Measurements from ENCODE around the gene AK9. TPM values are rescaled to one million over a fixed set of nuclear protein-coding genes. Genes with fewer than 3 reads are reported as not detected.

AK9 gene
- total and polyA plus RNA-seq, 10 of the 15 experiments (the other 5 are each of a cell fraction or from before 2014, with no cell fraction given), result 2.1 to 7.4 (median 4.2) TPM

DNA sequence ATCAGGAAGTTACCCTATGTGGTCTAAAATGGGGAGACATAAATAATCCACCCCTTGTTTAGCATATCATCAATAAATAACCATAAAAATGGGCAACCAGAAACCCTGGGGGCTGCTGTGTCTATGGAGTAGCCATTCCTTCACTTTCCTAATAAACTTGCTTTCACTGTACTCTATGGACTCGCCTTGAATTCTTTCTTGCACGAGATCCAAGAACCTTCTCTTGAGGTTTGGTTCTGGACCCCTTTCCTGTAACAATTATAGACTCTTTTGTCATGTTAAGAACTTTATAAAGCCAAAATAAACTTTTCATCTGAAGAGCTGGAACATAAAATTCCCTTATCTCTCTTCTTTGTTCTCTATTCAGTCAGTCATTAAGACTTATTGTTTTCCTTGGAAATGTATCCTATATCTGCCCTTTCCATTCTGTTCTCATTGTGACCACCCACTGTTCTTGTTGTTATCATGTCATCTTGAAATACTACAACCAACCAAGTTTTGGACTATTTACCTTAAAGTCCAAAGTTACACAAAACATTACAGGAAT lies 178.7 kb downstream of the AK9 start:
- H3K36me3 ChIP-seq (ENCODE audit: control insufficient read depth in 2 of 2, insufficient read depth in 2 of 2, low read length in 1 of 2), result no peaks in the 10 kb centered on the region
- WGBS (ENCODE audit: insufficient coverage, insufficient replicate concordance, low lambda C conversion rate, missing lambda C conversion rate), result 6% methylated on average over 2 of the region's 2 CpGs
- no peak overlapping the region for H2AFZ ChIP-seq (ENCODE audit: control insufficient read depth, low read depth, low read length)
- CTCF ChIA-PET, result no interaction called here
- H3K4me3 ChIP-seq, result no peak overlapping the region
- no peak for DNase-seq (ENCODE audit: low read depth, low spot score)
- no peak for ATAC-seq
- RAD21 ChIA-PET (ENCODE audit: unreplicated experiment), result no interaction called here
- intact Hi-C loops (cut with micrococcal nuclease; ENCODE audit: unreplicated experiment) (no loop called here), in situ Hi-C loops (cut with MboI) (no loop called here)
- TF ChIP-seq, protein P1, sequence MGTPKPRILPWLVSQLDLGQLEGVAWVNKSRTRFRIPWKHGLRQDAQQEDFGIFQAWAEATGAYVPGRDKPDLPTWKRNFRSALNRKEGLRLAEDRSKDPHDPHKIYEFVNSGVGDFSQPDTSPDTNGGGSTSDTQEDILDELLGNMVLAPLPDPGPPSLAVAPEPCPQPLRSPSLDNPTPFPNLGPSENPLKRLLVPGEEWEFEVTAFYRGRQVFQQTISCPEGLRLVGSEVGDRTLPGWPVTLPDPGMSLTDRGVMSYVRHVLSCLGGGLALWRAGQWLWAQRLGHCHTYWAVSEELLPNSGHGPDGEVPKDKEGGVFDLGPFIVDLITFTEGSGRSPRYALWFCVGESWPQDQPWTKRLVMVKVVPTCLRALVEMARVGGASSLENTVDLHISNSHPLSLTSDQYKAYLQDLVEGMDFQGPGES (IDR thresholded peaks at IDR 0.05), result no peak
- no peak for TF ChIP-seq KAT2A (conservative IDR thresholded peaks at IDR 0.05; ENCODE audit: control insufficient read depth, low read depth, low read length)
- H3K4me2 ChIP-seq (ENCODE audit: control insufficient read depth, insufficient read depth), result no peak overlapping the region
- BruUV-seq (replicated peaks), result no TSS peak
- no peak overlapping the region for H3K27ac ChIP-seq (ENCODE audit: control insufficient read depth, insufficient read depth)
- no peaks in the 10 kb centered on the region for H4K20me1 ChIP-seq (ENCODE audit: control insufficient read depth, insufficient read depth)
- no peaks in the 10 kb centered on the region for H3K79me2 ChIP-seq (ENCODE audit: control insufficient read depth, insufficient read depth, low read length)
- no peak for FAIRE-seq
- SMC1A ChIA-PET (ENCODE audit: uncharacterized antibody, unreplicated experiment), result no interaction called here
- no peaks in the 10 kb centered on the region; the same call in 2 of the 3 replicates for H3K9me3 ChIP-seq (replicated peaks; ENCODE audit: control insufficient read depth, insufficient read depth, low read length)
- H3K4me1 ChIP-seq (ENCODE audit: control insufficient read depth, insufficient read depth, low read length), result no peaks in the 10 kb centered on the region
- H3K9ac ChIP-seq (ENCODE audit: control insufficient read depth, insufficient read depth, low read length), result no peak overlapping the region
- no peaks in the 10 kb centered on the region; a peak in 1 of 4 replicates for H3K27me3 ChIP-seq (replicated peaks in 1 of 2; ENCODE audit: control insufficient read depth in 2 of 2, insufficient read depth in 2 of 2, low read length in 1 of 2)
- POLR2A ChIA-PET, result no interaction called here

DNA sequence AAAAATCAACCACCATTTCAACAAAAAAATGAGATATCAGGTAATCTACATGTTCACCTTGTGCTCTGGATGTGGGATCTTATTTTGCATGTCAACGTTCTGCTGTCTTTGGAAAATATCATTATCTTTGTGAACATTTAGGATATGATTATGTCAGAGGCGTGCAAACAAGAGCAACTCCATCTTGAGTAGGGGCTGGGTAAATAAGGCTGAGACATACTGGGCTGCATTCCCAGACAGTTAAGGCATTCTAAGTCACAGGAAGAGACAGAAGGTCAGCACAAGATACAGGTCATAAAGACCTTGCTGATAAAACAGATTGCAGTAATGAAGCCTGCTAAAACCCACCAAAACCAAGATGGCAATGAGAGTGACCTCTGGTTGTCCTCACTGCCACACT lies 179.2 kb downstream of the AK9 start:
- Histone ChIP-seq H3K79me2 (ENCODE audit: control insufficient read depth, insufficient read depth, low read length) (no peaks in the 10 kb centered on the region), H3K4me1 (ENCODE audit: control insufficient read depth, insufficient read depth, low read length) (no peaks in the 10 kb centered on the region), H3K27ac (ENCODE audit: control insufficient read depth, insufficient read depth) (no peak overlapping the region), H3K4me3 (no peak overlapping the region), H2AFZ (ENCODE audit: control insufficient read depth, low read depth, low read length) (no peak overlapping the region), H3K9me3 (replicated peaks; ENCODE audit: control insufficient read depth, insufficient read depth, low read length) (no peaks in the 10 kb centered on the region; the same call in 2 of the 3 replicates), H3K9ac (ENCODE audit: control insufficient read depth, insufficient read depth, low read length) (no peak overlapping the region), H3K36me3 (ENCODE audit: control insufficient read depth in 2 of 2, insufficient read depth in 2 of 2, low read length in 1 of 2) (no peaks in the 10 kb centered on the region), H3K4me2 (ENCODE audit: control insufficient read depth, insufficient read depth) (no peak overlapping the region), H4K20me1 (ENCODE audit: control insufficient read depth, insufficient read depth) (no peaks in the 10 kb centered on the region), H3K27me3 (replicated peaks in 1 of 2; ENCODE audit: control insufficient read depth in 2 of 2, insufficient read depth in 2 of 2, low read length in 1 of 2) (no peaks in the 10 kb centered on the region; a peak in 1 of 4 replicates)
- POLR2A ChIA-PET, result no interaction called here
- RAD21 ChIA-PET (ENCODE audit: unreplicated experiment), result no interaction called here
- ATAC-seq (no peak), FAIRE-seq (no peak), DNase-seq (ENCODE audit: low read depth, low spot score) (no peak)
- CTCF ChIA-PET, result no interaction called here
- intact Hi-C loops (cut with micrococcal nuclease; ENCODE audit: unreplicated experiment), result no loop called here
- in situ Hi-C loops (cut with MboI), result no loop called here
- BruUV-seq (replicated peaks), result no TSS peak
- SMC1A ChIA-PET (ENCODE audit: uncharacterized antibody, unreplicated experiment), result no interaction called here
- WGBS (ENCODE audit: insufficient coverage, insufficient replicate concordance, low lambda C conversion rate, missing lambda C conversion rate), result 41% methylated on average over 2 of the region's 2 CpGs
- TF ChIP-seq SIN3A (IDR thresholded peaks at IDR 0.05; ENCODE audit: low read depth, low read length), result no peak
- TF ChIP-seq, protein P2, sequence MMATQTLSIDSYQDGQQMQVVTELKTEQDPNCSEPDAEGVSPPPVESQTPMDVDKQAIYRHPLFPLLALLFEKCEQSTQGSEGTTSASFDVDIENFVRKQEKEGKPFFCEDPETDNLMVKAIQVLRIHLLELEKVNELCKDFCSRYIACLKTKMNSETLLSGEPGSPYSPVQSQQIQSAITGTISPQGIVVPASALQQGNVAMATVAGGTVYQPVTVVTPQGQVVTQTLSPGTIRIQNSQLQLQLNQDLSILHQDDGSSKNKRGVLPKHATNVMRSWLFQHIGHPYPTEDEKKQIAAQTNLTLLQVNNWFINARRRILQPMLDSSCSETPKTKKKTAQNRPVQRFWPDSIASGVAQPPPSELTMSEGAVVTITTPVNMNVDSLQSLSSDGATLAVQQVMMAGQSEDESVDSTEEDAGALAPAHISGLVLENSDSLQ (IDR thresholded peaks at IDR 0.05), result no peak
- TF ChIP-seq, protein P3, sequence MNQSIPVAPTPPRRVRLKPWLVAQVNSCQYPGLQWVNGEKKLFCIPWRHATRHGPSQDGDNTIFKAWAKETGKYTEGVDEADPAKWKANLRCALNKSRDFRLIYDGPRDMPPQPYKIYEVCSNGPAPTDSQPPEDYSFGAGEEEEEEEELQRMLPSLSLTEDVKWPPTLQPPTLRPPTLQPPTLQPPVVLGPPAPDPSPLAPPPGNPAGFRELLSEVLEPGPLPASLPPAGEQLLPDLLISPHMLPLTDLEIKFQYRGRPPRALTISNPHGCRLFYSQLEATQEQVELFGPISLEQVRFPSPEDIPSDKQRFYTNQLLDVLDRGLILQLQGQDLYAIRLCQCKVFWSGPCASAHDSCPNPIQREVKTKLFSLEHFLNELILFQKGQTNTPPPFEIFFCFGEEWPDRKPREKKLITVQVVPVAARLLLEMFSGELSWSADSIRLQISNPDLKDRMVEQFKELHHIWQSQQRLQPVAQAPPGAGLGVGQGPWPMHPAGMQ (IDR thresholded peaks at IDR 0.05; ENCODE audit: borderline replicate concordance), result no peak
- TF ChIP-seq NBN (IDR thresholded peaks at IDR 0.05), result no peak
- TF ChIP-seq NR2C1 (IDR thresholded peaks at IDR 0.05), result no peak
- no peak for TF ChIP-seq CHD2 (IDR thresholded peaks at IDR 0.05; ENCODE audit: borderline replicate concordance, low read depth, low read length)
- no peak for TF ChIP-seq ZZZ3 (IDR thresholded peaks at IDR 0.05; ENCODE audit: control insufficient read depth, insufficient read length, low read depth)
- no peak for TF ChIP-seq ZNF24 (IDR thresholded peaks at IDR 0.05)
- TF ChIP-seq TBL1XR1 (IDR thresholded peaks at IDR 0.05; ENCODE audit: low read depth, low read length), result no peak

Measured in GM12878 (cell line).